Colonic mucosa (tissue), 4 donors: ENCODE results near the gene PPA1. TPM values are rescaled to one million over a fixed set of nuclear protein-coding genes. Genes with fewer than 3 reads are reported as not detected.
"Not testable (repeated sequence)": the region's sequence is repeated elsewhere in the genome, so short reads cannot be mapped to it uniquely, and the experiment has no call there.

Experiments
- DNase-seq: peaks from one replicate; pipeline ENCODE4 v3.0.0-alpha.2; 2020
- H3K27ac ChIP-seq: fragments of 200-600 bp; one replicate; pipeline ENCODE4 v1.8.0; 2021
- H3K27me3 ChIP-seq: fragments of 200-600 bp; one replicate; pipeline ENCODE4 v1.8.0; 2021
- H3K36me3 ChIP-seq: fragments of 200-600 bp; one replicate; pipeline ENCODE4 v1.8.0; 2021
- H3K4me1 ChIP-seq: fragments of 200-600 bp; one replicate; pipeline ENCODE4 v1.8.0; 2021; ENCODE audit warnings: mild to moderate bottlenecking
- H3K4me3 ChIP-seq: fragments of 200-600 bp; one replicate; pipeline ENCODE4 v1.8.0; 2021
- H3K9ac ChIP-seq, 2 donors: one replicate each; pipeline ENCODE4 v1.7.0; 2013; ENCODE audit warnings: control low read depth in 2 of 2, low read depth in 2 of 2, low read length in 2 of 2
- H3K9me3 ChIP-seq: fragments of 200-600 bp; one replicate; pipeline ENCODE4 v1.8.0; 2021
- CTCF ChIP-seq: fragments of 200-600 bp; IDR thresholded peaks from one replicate; pipeline ENCODE4 v1.8.0; 2022; ENCODE audit warnings: antibody characterized with exemption, mild to moderate bottlenecking
- intact Hi-C: fragments of 100-400 bp; cut with DNase I; formaldehyde crosslinking; loops from one replicate; pipeline ENCODE4 v1.14.1; 2022
- total RNA-seq, 2 donors: library from RNA; stranded (reverse); fragmentation: NEBNext Ultra II Directional in 1 of 2; extraction: Animal tissue kit (Norgen Biotek cat#: 25700) in 1 of 2; gene quantifications; one replicate each; pipeline ENCODE4 v1.2.1, GENCODE V29; 2021
- donor health status: healthy.
- donor health status: DM: no; HTN: no; CAD: no.
- donor health status: DM: no; HTN: no; CAD: no.

The PPA1 gene
- total RNA-seq, 2 donors from 2014 or later: 180 to 186 TPM

GRCh38 chr10:70254778-70255328, 21.6 kb upstream of the PPA1 start:
- Histone ChIP-seq H3K9ac (no peak overlapping the region), H3K4me3 (no peak overlapping the region), H3K36me3 (no peaks in the 10 kb centered on the region), H3K4me1 (peaks cover 7% of the 10 kb centered on the region), H3K27me3 (peaks cover 9% of the 10 kb centered on the region), H3K27ac (no peak overlapping the region), H3K9me3 (no peaks in the 10 kb centered on the region)
- DNase-seq: no peak
- intact Hi-C loops: no loop called here
- no peak for TF ChIP-seq CTCF

GRCh38 chr10:70253878-70254765, 20.9 kb upstream of the PPA1 start:
- Histone ChIP-seq H3K4me3 (no peak overlapping the region), H3K27me3 (peaks cover 9% of the 10 kb centered on the region), H3K9ac (no peak overlapping the region), H3K9me3 (no peaks in the 10 kb centered on the region), H3K36me3 (no peaks in the 10 kb centered on the region), H3K4me1 (peaks cover 7% of the 10 kb centered on the region), H3K27ac (no peak overlapping the region)
- intact Hi-C loops: no loop called here
- DNase-seq: no peak
- no peak for TF ChIP-seq CTCF

- Histone ChIP-seq H3K4me1 (peaks cover 6% of the 10 kb centered on the region), H3K9me3 (no peaks in the 10 kb centered on the region), H3K9ac (no peak overlapping the region), H3K27ac (no peak overlapping the region), H3K27me3 (peaks cover 9% of the 10 kb centered on the region), H3K36me3 (no peaks in the 10 kb centered on the region), H3K4me3 (no peak overlapping the region)
- DNase-seq: no peak
- intact Hi-C loops: no loop called here
- no peak for TF ChIP-seq CTCF
Observed at GRCh38 chr10:70250961-70251680, 17.9 kb upstream of the PPA1 start.

GRCh38 chr10:70247360-70247759, 14.1 kb upstream of the PPA1 start:
- Histone ChIP-seq H3K9me3 (no peaks in the 10 kb centered on the region), H3K4me1 (no peaks in the 10 kb centered on the region), H3K27ac (no peak overlapping the region), H3K4me3 (no peak overlapping the region), H3K27me3 (no peaks in the 10 kb centered on the region), H3K36me3 (no peaks in the 10 kb centered on the region), H3K9ac (no peak overlapping the region)
- no peak for TF ChIP-seq CTCF
- intact Hi-C loops: no loop called here
- no peak for DNase-seq

GRCh38 chr10:70241081-70241480, 7.9 kb upstream of the PPA1 start:
- Histone ChIP-seq H3K27ac (no peak overlapping the region), H3K27me3 (no peaks in the 10 kb centered on the region), H3K9ac (no peak overlapping the region), H3K4me1 (no peaks in the 10 kb centered on the region), H3K36me3 (no peaks in the 10 kb centered on the region), H3K4me3 (no peak overlapping the region), H3K9me3 (no peaks in the 10 kb centered on the region)
- intact Hi-C loops: no loop called here
- TF ChIP-seq CTCF: no peak
- no peak for DNase-seq

GRCh38 chr10:70239986-70240385, 6.8 kb upstream of the PPA1 start:
- intact Hi-C loops, DNase-seq, H3K4me3 ChIP-seq, H3K9ac ChIP-seq, H3K27me3 ChIP-seq, H3K9me3 ChIP-seq, H3K4me1 ChIP-seq, H3K36me3 ChIP-seq, H3K27ac ChIP-seq: not testable (repeated sequence)

- H3K9ac ChIP-seq, H3K9me3 ChIP-seq, H3K27me3 ChIP-seq, H3K4me3 ChIP-seq, H3K27ac ChIP-seq, H3K4me1 ChIP-seq, H3K36me3 ChIP-seq, intact Hi-C loops, DNase-seq: not testable (repeated sequence)
Observed at GRCh38 chr10:70239077-70239976, 6.1 kb upstream of the PPA1 start.
